Stomach (tissue), 9 donors: ENCODE data around the gene AKAP8L. TPM values are rescaled to one million over a fixed set of nuclear protein-coding genes. Genes with fewer than 3 reads are reported as not detected.
"Not testable (repeated sequence)": the region's sequence is repeated elsewhere in the genome, so short reads cannot be mapped to it uniquely, and the experiment has no call there.

Source experiments
- DNase-seq, 2 donors: peaks; one replicate each; pipeline versions ENCODE4 v3.0.0 to v3.0.0-alpha.2; 2013 to 2019
- H3K27ac ChIP-seq, 5 donors: fragments of 200-600 bp in 4 of 5; sonication (generic) in 4 of 5; one replicate each; pipeline ENCODE4 v1.5.1; 2013 to 2019; ENCODE audit warnings: mild to moderate bottlenecking in 1 of 5, moderate library complexity in 1 of 5
- H3K27me3 ChIP-seq, 3 donors: fragments of 200-600 bp; sonication (generic); one replicate each; pipeline ENCODE4 v1.5.1; 2017 to 2019; ENCODE audit warnings: mixed run types in 1 of 3
- H3K36me3 ChIP-seq, 4 donors: fragments of 200-600 bp; sonication (generic); 1 replicate in 3 of 4; 2 replicates in 1 of 4; pipeline ENCODE4 v1.5.1; 2016 to 2019
- H3K4me1 ChIP-seq, 4 donors: fragments of 200-600 bp; sonication (generic); one replicate each; pipeline ENCODE4 v1.5.1; 2016 to 2019
- H3K4me3 ChIP-seq, 4 donors: fragments of 200-600 bp; sonication (generic) in 3 of 4; one replicate each; pipeline ENCODE4 v1.5.1; 2016 to 2019; ENCODE audit warnings: mild to moderate bottlenecking in 1 of 4
- H3K9me3 ChIP-seq, 4 donors: fragments of 200-600 bp; sonication (generic); one replicate each; pipeline ENCODE4 v1.5.1; 2016 to 2019
- CTCF ChIP-seq, 7 experiments: fragments of 450-650 bp in 4 of 7; fragments of 200-600 bp in 3 of 7; sonication (generic) in 3 of 7; IDR thresholded peaks; one replicate each; pipeline ENCODE4 v1.5.1; 2016 to 2019; ENCODE audit warnings: antibody characterized with exemption in 7 of 7, control low read depth in 2 of 7, mild to moderate bottlenecking in 1 of 7
- EP300 ChIP-seq: sonication (generic); formaldehyde crosslinking; IDR thresholded peaks from one replicate; pipeline ENCODE4 v1.6.1; 2017; ENCODE audit warnings: antibody characterized with exemption
- POLR2A ChIP-seq, 4 donors: fragments of 450-650 bp; IDR thresholded peaks; one replicate each; pipeline ENCODE4 v1.6.1; 2016; ENCODE audit warnings: antibody characterized with exemption in 4 of 4, control low read depth in 2 of 4, mild to moderate bottlenecking in 1 of 4, moderate library complexity in 1 of 4
- POLR2AphosphoS5 ChIP-seq, 3 donors: sonication (generic); formaldehyde crosslinking; IDR thresholded peaks; one replicate each; pipeline ENCODE4 v1.6.1; 2016; ENCODE audit warnings: antibody characterized with exemption in 3 of 3
- WGBS, 5 donors: extraction: QIAGEN DNeasy Blood & Tissue Kit in 3 of 5; methylation state at CpG; one replicate each; pipeline versions ENCODE4 v1.1.5 to v1.1.7; 2013 to 2018; 5-methylcytosine and 5-hydroxymethylcytosine counted together
- intact Hi-C: fragments of 100-400 bp; cut with DNase I; formaldehyde crosslinking; loops from one replicate; pipeline ENCODE4 v1.15.1; 2023; ENCODE audit warnings: low total_unique reads
- polyA plus RNA-seq, 3 donors: library from polyadenylated mRNA; stranded (reverse); fragments of 200-250 nt; gene quantifications; one replicate each; pipeline ENCODE4 v1.2.3, GENCODE V29; 2013
- total RNA-seq, 5 donors: library from RNA; depleted of rRNA; stranded (reverse); fragments of >200 nt; gene quantifications; one replicate each; pipeline versions ENCODE4 v1.1.0 to v1.2.3, GENCODE V29; 2014 to 2016
- donor health status: healthy with polysubstance abuse.
- donor health status: Bipolar disorder and iron deficiency.
- donor health status: healthy.

Gene AKAP8L
- total and polyA plus RNA-seq, 8 donors, result 67.8 to 320 (median 91.6) TPM

GRCh38 chr19:15354566-15355296 lies 64.1 kb downstream of the AKAP8L start:
- intact Hi-C loops, result no loop called here
- 84 to 88% (median 87%) methylated on average over 27 of the region's 27 CpGs for WGBS, 5 donors
- Histone ChIP-seq H3K27me3 (no peaks in the 10 kb centered on the region), H3K36me3 (peaks cover 62 to 81% (median 78%) of the 10 kb centered on the region in 4 donors), H3K4me1 (no peaks in the 10 kb centered on the region), H3K4me3 (no peak overlapping the region), H3K27ac (no peak overlapping the region), H3K9me3 (no peaks in the 10 kb centered on the region)
- no peak for DNase-seq
- no peak for TF ChIP-seq POLR2A (IDR thresholded peaks at IDR 0.05)

GRCh38 chr19:15353908-15354307 lies 64.9 kb downstream of the AKAP8L start:
- TF ChIP-seq POLR2A (IDR thresholded peaks at IDR 0.05) (no peak), CTCF (IDR thresholded peaks at IDR 0.05) (no peak), POLR2AphosphoS5 (IDR thresholded peaks at IDR 0.05) (no peak), EP300 (no peak)
- WGBS, 5 donors, result 49 to 91% (median 89%) methylated on average over 4 of the region's 4 CpGs

GRCh38 chr19:15352535-15352934 lies 66.3 kb downstream of the AKAP8L start:
- intact Hi-C loops, H3K4me3 ChIP-seq, H3K9me3 ChIP-seq, DNase-seq, H3K27ac ChIP-seq, H3K27me3 ChIP-seq, H3K4me1 ChIP-seq: not testable (repeated sequence)
- peaks cover 40 to 59% (median 57%) of the 10 kb centered on the region in 4 donors for H3K36me3 ChIP-seq
- 87 to 91% (median 90%) methylated on average over 8 of the region's 8 CpGs for WGBS, 5 donors

More at GRCh38 chr19:15353908-15354307, 64.9 kb downstream of the AKAP8L start:
- intact Hi-C loops, result no loop called here
- Histone ChIP-seq H3K27ac (no peak overlapping the region), H3K27me3 (no peaks in the 10 kb centered on the region), H3K4me3 (no peak overlapping the region), H3K36me3 (peaks cover 53 to 72% (median 70%) of the 10 kb centered on the region in 4 donors), H3K4me1 (no peaks in the 10 kb centered on the region), H3K9me3 (no peaks in the 10 kb centered on the region)
- no peak for DNase-seq

- H3K4me3 ChIP-seq, H3K4me1 ChIP-seq, intact Hi-C loops, DNase-seq, H3K9me3 ChIP-seq, H3K27ac ChIP-seq, H3K27me3 ChIP-seq: not testable (repeated sequence)
- 97 to 98% (median 97%) methylated on average over 11 of the region's 11 CpGs for WGBS, 5 donors
- H3K36me3 ChIP-seq, result peaks cover 0 to 42% (median 20%) of the 10 kb centered on the region in 4 donors
These were observed 77.5 kb downstream of the AKAP8L start for GRCh38 chr19:15341328-15341727.

GRCh38 chr19:15340086-15340485 lies 78.7 kb downstream of the AKAP8L start:
- Histone ChIP-seq H3K36me3 (peaks cover 0 to 30% (median 12%) of the 10 kb centered on the region in 4 donors), H3K27ac (no peak overlapping the region), H3K27me3 (no peaks in the 10 kb centered on the region), H3K4me3 (no peak overlapping the region), H3K9me3 (no peaks in the 10 kb centered on the region), H3K4me1 (no peaks in the 10 kb centered on the region)
- DNase-seq, result no peak
- intact Hi-C loops, result no loop called here
- TF ChIP-seq POLR2A (IDR thresholded peaks at IDR 0.05), result no peak
- no peak for TF ChIP-seq POLR2AphosphoS5 (IDR thresholded peaks at IDR 0.05)
- TF ChIP-seq EP300, result no peak
- WGBS, 5 donors, result 90 to 96% (median 94%) methylated on average over 4 of the region's 4 CpGs

GRCh38 chr19:15337202-15337601 lies 81.6 kb downstream of the AKAP8L start:
- DNase-seq, result no peak
- no peaks in the 10 kb centered on the region for H3K27me3 ChIP-seq
- peaks cover 0 to 13% (median 0%) of the 10 kb centered on the region in 4 donors for H3K36me3 ChIP-seq
- intact Hi-C loops, result no loop called here
- peaks cover 10 to 19% (median 13%) of the 10 kb centered on the region in 4 donors for H3K4me1 ChIP-seq
- no peak overlapping the region for H3K4me3 ChIP-seq
- TF ChIP-seq CTCF (IDR thresholded peaks at IDR 0.05), result no peak
- no peak for TF ChIP-seq EP300
- no peak for TF ChIP-seq POLR2A (IDR thresholded peaks at IDR 0.05)
- TF ChIP-seq POLR2AphosphoS5 (IDR thresholded peaks at IDR 0.05), result no peak
- 64 to 80% (median 75%) methylated on average over 8 of the region's 8 CpGs for WGBS, 5 donors
- H3K27ac ChIP-seq, result no peak overlapping the region
- H3K9me3 ChIP-seq, result no peaks in the 10 kb centered on the region

GRCh38 chr19:15335992-15336391 lies 82.8 kb downstream of the AKAP8L start:
- intact Hi-C loops, H3K4me3 ChIP-seq, H3K27ac ChIP-seq, H3K9me3 ChIP-seq, DNase-seq, H3K36me3 ChIP-seq, H3K27me3 ChIP-seq: not testable (repeated sequence)
- H3K4me1 ChIP-seq, result peaks cover 10 to 19% (median 13%) of the 10 kb centered on the region in 4 donors
- 77 to 91% (median 80%) methylated on average over 7 of the region's 7 CpGs for WGBS, 5 donors
